KG1 (cell line): ENCODE measurements around the gene ZNF133.
"Not testable (repeated sequence)": the region's sequence is repeated elsewhere in the genome, so short reads cannot be mapped to it uniquely, and the experiment has no call there.

Experiments used
- DNase-seq: peaks from one replicate; lab custom pipeline; 2025; lab: John Stamatoyannopoulos, UW

The ZNF133 gene

DNA sequence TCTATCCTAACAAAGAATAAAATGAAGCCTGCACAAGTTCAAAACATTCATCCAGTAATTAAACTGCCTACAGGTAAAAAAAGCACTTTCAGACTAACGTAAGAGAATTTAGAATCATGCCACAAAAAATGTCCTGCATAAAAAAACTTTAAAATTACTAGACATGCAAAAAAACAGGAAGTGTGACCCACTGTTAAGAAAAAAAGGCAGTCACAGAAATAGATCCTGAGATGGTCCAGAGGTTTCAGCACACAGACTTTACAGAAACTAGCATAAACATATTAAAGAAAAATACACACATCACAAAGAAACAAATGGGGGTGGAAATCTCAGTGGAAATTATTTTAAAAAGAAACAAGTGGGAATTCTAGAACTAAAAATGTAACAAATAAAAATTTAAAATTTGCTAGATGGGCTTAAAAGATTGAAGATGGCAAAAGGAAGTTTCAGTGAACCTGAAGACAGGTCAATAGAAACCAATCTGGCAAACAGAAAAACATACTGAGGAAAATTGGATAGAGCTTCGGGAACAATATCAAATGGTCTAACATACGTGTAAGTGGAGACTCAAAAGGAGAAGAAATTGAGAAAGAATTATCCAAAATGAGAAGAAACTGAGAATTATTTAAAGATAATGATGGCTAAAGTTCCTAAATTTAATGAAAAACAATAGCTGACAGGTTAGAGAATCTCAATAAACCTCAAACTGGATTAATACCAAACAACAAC lies 3.4 kb upstream of the ZNF133 start:
- DNase-seq: no peak

DNA sequence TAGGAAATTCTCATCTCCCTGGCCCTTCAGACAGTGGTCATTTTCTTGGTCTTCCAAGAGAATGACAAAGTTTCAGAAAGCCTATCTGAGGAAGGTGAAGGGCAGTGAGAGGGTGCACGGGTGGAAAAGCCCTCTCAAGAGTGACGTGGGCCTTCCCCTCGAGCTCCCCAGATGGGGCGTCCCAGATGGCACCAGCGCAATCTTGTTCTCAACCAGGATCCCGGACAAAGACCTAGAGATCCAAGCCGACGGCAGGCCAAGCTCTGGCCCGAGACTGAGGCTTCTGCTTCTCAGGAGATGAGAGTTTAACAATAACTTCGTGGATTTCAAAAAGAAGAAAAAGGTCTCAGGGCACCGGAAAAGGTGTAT lies 797 bp upstream of the ZNF133 start:
- no peak for DNase-seq

- DNase-seq: peak; percentile 12
Observed at GRCh38 chr20:18288749-18289267, 481 bp downstream of the ZNF133 start.

- no peak for DNase-seq
Observed at GRCh38 chr20:18289306-18289705, 979 bp downstream of the ZNF133 start.

DNA sequence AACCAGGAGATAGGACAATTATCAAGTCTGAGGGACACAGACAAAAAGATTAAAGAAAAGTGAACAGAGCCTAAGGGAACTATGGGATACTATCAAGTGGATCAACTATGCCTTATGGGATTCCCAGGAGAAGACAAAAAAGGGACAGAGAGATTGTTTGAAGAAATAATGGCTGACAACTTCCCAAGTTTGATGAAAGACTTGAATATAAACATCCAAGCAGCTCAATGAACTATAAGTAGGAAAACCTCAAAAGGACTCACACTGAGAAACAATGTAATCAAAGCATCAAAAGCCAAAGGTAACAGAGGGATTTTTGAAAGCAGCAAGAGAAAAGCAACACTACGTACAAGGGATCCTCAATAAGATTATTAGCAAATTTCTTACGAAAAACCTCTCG lies 11.0 kb downstream of the ZNF133 start:
- DNase-seq: no peak

DNA sequence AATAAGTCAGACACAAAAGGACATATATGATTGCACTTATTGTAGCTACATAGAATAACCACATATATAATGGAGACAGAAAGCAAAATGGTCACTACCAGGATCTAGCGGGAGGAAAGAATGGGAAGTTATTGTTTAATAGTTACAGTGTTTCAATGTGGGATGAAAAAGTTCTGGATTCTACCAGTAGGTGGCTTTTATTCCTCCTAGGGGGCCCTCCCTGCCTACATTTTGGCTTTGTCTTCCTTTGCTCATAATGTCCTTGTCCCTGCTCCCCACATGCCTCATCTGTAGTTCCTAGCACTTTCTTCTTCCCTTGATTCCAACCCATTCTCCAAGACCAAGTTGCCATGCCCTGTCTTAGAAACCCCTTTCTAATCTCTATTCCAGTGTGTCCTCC lies 16.3 kb downstream of the ZNF133 start:
- DNase-seq: no peak

DNA sequence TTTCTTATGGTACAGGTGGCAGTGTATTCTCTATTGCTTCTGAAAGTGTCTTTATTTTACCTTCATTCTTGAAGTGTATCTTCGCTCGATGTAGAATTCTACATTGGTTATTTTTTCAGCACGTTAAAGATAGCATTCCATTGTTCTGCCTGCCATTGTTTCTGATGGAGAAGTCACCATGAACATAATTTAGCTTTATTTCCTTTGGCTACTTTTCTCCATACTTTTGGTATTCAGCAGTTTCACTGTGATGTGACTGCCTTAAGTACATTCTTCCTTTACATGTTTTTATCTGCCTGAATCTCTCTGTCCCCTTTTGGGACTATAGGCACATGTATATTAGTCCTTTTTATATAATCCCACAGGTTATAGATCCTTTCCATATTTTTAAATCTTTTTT lies 19.0 kb downstream of the ZNF133 start:
- DNase-seq: no peak

DNA sequence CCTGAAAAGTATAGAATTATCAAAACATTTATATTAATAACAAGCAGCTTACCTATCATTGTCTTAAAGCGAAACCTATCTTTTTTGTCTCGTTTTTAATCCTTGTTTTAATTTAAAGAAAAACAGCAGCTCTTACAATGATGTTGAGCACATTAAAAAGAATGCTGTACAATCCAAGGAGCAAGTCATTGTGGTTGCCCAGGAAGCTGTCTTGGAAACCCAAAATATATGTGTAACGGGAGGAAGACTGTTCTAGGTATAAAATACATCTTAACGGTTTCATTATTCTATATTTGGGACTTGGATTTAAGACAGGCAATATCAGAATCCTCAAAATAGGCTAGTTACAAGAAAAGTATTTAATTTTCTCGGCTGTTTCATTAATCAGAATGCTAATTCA lies 21.7 kb downstream of the ZNF133 start:
- no peak for DNase-seq

GRCh38 chr20:18310592-18310991 lies 22.3 kb downstream of the ZNF133 start:
- no peak for DNase-seq

- no peak for DNase-seq
Observed at GRCh38 chr20:18312723-18313122, 24.4 kb downstream of the ZNF133 start.

- no peak for DNase-seq
Observed at GRCh38 chr20:18313411-18313810, 25.1 kb downstream of the ZNF133 start.

- no peak for DNase-seq
Observed at GRCh38 chr20:18314786-18315406, 26.6 kb downstream of the ZNF133 start.

- no peak for DNase-seq
Observed at GRCh38 chr20:18316166-18316565, 27.8 kb downstream of the ZNF133 start.

- no peak for DNase-seq
Observed at GRCh38 chr20:18321316-18321715, 33.0 kb downstream of the ZNF133 start.

GRCh38 chr20:18321976-18322950 lies 33.9 kb downstream of the ZNF133 start:
- DNase-seq: no peak

DNA sequence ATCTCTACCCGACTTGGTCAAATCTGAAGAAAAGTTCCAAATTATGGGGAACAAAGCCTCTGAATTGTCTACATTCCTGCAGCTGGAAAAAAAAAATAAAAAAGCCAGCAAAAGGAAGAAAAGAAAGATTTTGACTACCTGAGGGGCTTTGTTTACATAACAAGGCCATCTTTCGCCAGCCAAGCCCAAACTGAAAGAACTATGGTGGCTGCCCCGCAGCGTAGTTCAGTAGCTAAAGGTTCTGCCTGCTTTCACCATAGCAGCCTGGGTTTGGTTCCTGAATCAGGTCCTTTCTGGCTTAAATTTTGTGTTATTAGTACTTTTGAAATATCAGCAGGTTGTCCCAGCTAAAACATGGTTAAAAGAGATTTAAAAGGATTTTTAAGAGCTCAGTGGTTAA lies 35.4 kb downstream of the ZNF133 start:
- DNase-seq: no peak

DNA sequence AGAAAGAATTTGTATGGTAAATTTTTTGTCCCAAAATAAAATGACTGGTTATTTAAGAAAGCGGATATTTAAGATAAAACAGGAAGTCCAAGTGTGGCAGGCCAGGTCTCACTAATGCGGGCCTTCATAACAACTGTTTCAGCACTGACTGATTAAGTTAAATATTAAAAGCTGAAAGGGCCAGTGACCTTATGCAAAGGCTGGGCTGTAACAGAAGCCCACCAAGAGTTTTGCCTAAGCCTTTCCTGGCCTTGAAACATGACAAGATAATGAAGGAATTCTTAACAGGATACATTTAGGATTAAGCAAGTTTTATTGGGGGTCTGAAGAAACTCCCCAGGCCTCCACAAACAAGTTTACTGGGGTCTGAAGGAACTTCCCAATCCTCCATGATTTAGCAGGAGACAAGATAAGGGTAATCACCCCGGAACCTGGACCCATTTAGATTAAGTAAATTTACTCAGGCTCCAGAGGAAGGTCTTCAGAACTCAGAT lies 36.3 kb downstream of the ZNF133 start:
- no peak for DNase-seq

DNA sequence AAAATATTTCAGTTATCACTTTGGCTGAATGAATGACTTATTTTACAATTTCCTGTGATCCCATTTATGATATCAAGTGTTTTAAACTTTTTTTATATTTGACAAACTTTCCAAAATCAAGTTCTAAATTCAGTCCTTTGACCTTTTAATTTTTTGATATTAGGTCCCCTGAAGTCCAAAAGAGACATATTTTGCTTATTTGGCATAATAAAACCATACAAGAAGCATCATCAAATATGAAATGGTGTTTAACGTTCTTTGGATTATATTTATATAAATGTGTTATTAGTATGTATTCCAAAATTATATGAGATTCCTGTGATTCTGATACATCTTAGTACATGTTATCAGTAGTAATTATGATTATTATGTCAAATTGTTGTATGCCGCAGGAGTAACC lies 38.7 kb downstream of the ZNF133 start:
- no peak for DNase-seq

DNA sequence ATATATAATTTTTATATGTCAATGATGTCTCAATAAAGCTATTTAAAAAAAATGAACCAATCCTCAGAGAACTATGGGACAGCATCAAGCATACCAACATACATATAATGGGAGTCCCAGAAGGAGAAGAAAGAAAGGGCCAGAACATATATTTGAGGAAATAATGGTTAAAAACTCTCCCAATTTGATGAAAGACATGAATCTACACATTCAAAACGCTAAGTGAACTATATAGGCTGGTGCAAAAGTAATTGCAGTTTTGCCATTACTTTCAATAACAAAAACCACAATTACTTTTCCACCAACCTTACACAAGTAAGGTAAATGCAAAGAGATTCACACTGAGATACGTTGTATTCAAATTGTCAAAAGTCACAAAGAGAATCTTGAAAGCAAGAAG lies 43.4 kb downstream of the ZNF133 start:
- no peak for DNase-seq

DNA sequence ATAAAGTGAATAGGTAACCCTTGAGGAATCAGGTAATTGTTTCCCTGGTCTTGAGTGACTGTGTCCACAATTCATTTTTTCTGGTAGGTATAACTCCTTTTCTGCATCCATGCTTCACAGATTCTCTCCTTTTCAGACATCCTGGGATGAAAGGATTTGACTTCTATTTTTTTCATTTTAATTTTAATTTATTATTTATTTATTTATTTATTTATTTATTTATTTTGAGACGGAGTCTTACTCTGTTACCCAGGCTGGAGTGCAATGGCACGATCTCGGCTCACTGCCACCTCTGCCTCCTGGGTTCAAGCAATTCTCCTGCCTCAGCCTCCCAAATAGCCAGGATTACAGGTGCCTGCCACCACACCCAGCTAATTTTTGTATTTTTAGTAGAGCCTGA lies 61.4 kb downstream of the ZNF133 start:
- not testable (repeated sequence) for DNase-seq

DNA sequence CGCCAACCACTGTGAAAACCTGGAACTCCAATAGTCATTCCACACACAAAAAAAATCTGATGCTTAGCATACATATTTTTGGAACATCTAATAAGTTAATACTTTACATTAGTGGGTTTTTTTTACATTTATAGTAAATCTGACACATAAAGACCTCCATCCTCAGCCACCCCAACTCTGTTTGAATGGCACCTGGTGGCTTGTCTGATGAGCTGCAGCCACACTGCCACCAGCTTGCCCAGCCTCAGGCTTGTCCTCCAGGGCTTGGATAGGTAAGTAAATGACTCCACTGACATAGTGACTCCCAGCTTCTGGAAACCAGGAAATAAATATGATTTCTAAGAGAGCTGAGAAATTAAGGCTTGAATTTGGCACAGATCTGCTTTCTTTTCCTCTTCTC lies 71.5 kb downstream of the ZNF133 start:
- no peak for DNase-seq

- no peak for DNase-seq
Observed at GRCh38 chr20:18360635-18361034, 72.3 kb downstream of the ZNF133 start.
